Inflammatory macrophage treated with lipopolysaccharide for 1 hour (primary cell): ENCODE data around the gene MUSTN1.

Experiments
- DNase-seq, 2 donors: peaks; one replicate each; pipeline ENCODE4 v3.0.0-alpha.2; 2020 to 2022

MUSTN1 gene

DNA sequence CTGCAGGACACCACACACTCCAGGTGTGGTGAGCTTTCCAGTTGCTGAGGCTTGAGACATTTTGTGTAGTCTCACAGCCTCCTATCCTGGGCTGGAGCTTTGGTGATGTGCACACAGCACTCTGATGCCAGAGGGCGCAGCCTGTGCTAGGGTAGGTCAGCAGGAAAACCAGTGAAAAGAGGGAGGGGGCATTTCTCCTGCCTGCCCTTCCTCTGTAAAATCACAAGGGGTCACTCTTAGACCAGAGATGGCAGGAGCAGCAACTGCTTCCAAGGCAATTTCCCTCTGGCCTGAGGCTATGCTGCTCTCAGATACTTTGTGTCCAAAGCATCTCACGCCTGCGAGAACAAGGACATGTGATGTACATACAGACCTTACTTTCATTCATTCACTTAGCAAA is 16.5 kb upstream of the MUSTN1 start:
- DNase-seq = peak; percentile 26 to 32

DNA sequence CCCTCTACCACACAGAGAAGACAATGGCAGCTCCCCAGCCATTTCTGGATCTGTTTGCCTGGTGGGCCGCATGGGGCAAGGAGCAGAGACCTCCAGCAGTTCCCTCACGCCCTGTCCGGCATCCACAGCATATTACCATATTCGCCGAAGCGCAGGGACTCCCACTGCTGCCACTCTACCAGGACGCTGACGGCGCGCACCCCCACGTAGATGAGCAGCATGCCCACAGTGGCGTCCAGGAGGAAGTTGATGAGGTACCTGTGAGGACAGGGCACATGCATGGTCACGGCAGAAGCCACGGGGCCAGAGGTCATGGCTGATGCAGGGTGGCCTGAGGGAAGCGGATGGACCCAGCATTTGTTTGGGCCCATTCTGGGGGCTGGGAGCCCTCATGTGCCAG is 14.8 kb upstream of the MUSTN1 start:
- DNase-seq = no peak

DNA sequence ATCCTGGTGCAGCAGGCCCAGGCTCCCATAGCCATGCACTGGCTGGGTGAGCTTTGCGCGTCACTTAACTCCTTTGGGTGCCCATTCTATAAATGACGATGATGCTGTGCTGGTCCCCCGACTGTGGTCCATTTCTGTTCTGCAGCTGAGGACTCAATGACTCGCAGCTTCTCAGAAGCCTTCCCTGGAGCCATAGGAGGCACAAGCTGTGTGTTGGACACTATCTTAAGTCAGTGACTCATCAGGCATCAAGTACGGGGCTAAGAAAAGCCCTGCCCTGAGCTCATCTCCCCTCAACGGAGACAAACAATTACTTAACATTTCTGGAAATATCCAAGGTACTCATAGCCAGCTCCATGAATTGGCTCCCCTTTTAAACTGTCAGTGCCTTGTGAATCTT is 13.8 kb upstream of the MUSTN1 start:
- peak in 1 of 2 donors; percentile 39 for DNase-seq

DNA sequence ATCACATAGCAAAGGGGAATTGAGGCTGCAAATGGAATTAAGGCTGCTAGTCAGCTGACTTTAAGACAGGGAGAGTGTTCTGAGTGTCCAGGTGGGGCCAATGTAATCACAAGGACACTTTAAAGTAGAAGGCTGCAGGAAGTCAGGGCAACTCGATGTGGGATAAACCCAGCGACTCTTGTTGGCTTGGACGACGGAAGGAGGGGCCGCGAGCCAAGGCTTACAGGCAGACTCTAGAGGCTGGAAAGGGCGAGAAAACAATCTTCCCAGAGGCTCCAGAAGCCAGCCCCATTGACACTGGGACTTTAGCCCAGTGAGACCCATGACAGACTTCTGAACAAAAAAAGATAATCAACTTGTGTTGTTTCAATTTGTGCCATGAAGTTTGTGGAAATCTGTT is 12.9 kb upstream of the MUSTN1 start:
- no peak for DNase-seq

DNA sequence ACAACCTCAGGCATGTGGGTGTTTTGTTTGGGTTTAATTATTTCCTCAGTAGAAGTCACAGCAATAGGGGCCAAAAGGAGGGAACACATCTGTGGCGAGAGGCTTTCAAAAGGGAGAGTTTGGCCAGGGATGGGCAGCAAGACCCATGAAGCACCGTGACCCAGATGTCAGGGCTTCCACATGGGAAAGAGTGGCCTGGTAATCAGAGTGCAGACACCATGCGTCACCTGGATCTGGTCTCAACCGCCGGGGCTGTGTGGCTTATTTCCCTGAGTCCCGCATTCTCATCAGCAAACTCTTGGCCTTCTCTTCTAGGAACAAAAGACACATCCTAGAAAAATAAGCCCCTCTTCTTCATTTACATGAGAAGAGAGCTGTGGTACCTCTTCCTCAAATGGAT is 12.4 kb upstream of the MUSTN1 start:
- DNase-seq = no peak

DNA sequence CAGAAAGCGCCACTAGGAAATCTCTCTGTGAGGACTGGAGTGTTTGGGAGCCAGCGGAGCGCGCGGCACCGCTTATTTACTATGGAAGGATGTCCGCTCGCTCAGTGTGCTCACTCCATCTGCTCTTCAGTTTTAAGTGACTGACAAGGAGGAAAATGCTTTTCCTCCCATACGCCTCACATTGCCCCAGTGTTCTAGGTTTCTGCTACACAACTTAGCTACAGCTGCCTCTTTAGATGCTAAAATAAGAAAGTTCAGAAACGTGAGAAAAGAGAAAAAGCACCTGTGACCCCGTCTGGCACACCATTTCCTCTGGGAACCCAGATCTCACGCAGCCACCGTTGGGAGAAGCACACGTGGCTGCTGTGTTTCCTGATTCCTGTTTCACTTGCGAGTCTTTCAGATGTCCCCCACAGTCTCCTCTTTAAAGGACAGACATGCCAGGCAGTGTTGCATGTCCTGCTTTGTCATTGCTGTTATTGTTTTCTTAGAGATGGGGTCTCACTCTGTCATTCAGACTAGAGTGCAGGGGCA is 11.7 kb upstream of the MUSTN1 start:
- no peak for DNase-seq

DNA sequence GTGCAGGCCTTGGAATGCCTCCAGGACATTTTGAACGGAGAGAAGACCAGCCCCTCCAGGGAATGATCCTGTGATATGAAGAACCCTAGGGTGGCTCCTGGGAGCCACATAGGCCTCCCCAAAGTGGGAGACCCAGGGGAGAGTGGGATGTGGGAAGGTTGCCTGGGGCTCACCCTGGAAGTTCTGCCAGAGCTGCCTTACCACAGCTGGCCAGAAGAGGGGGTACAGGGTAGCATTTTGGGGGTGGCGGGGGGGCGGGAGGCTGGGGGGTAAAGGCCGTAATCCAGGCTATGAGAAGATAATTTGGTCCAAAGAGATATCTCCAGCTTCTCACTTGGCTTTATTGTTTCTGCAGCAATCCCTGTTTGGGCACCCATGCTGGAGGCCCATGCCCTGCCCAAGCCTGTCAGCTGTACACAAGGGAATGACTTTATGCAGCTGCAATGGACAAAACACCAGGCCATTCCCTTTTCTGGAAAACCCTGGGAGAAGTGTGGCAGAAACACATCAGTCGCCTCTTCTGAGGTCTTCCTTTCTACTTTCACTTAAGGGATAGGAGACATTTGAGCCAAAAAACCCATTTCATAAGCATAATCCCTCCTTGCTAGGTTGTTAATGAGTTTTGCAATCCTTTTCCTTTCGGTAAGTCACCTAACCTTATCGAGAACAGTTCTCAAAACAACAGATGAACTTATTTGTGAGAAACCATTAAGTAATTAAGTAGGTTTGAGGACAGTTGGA is 11.0 kb upstream of the MUSTN1 start:
- DNase-seq = no peak

DNA sequence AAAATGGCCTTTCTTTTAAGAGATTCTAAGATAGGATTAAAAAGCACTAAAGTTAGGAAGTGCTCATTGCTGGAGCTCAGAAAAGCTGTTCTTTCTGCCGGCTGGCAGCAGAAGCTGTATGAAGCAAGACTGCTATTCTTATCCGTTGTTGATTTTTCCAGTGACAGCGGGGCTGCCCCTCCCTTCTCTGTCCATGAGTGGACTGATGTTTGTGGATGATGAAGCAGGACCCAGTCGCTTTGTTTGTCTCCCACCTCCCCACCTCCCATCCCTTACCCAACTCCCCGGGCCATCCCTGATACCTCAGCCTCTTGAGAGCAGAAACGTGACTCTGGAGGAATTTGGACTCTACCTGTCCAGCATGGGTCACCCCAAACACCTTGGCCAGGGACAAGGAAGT is 10.3 kb upstream of the MUSTN1 start:
- peak; percentile 14 to 35 for DNase-seq

DNA sequence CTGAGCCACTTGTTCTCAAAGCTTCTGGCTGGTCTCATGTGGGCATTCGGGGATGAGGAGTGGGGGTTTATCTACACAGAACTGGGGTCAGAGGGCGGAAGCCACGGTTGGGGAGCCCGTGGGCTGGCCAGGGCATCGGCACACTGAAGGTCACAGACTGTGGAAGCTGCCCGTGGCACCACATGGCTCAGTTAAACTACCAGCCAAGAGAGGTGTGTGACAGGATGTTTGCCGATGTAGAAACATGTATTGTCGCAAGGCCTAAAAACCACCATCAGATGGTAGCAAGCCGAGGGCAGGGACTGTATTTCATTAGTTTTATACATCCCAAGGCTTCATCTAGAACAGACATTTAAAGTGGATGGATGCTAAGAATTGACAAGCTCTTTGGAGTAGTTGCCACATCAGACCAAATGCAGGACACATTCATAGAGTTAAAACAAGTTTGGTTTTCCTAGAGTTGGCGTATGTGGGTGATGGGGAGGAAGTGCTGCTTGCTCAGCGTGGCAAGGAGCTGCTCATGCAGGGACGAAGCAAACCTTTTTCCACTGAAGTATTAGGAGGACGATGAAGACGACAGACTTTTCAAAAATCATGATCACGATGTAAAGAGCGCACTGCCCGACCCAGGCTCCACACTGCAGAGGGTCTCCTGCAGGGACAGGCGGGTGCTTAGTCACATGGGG is 9.6 kb upstream of the MUSTN1 start:
- DNase-seq = peak; percentile 65 to 70

DNA sequence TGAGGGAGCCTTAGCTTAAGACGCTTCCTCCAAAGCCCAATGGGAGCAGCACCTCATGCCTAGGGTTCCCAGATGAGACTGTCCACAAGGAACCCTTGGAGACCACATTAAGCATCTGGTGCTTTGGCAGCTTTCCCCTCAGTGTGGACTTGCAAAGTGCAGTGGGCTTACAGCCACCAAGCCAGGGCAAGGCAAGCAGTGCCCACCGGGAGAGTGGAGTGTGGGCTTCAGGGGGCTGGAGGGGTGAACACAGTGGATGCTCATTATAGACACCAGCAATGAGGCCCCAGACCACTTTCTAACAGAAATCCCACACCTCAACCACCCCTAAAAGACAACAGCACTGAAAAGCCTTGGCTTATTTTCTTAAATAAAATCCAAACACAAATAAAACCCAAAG is 9.1 kb upstream of the MUSTN1 start:
- no peak for DNase-seq

DNA sequence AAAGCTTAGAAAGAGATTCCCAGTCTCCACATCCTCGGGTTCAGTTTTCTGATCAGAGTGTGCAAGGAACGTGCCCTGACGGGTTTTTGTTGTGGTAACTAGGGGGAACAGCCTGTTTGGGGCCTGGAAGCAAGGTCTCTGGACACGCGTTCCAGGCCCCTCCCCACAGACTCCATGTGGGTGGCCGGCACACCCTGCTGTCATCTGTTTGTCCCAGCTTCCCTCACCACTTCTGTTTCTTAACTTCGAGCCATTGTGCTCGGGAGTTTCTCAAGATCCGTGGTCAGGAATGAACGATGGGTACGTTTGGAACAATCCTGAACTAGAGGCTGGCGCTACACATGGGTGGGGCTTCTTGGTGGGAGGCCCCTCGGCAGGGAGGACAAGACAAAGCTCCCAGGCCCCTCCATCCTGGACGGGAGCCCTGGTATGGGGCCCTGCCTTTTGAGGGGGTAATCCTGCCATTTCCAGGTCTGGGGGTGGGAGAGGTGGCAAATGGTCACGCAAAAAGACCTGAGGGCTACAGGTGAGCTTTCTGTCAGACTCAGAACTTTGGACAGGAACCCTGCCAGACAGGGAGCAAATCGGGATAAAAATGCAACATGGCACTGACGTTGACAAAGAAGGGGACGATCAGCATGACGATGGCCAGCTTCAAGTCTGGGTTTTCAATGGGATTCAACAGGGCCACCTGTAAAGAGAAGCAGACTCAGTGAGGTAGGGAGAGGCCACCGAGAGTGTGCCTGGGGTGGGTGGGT is 8.5 kb upstream of the MUSTN1 start:
- DNase-seq = peak; percentile 67 to 71

DNA sequence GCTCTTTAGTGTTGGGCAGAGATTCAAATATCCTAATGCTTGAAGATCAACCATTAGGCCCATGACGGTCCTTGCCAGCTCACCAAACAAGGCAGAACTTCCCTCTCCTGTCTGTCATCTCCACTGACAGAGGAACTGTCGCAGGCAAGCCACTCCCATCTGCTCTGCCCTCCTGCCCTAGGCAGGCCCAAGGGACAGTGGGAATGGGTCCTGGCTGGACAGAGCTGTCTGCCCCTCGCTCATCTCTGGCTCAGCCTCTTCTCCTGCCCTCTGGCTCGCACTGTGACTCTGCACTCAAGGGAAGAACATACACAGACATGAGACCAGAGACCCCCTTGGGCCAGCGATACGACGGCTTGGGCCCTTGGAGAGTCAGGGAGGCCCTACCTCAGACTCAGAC is 7.6 kb upstream of the MUSTN1 start:
- peak; percentile 34 to 53 for DNase-seq

DNA sequence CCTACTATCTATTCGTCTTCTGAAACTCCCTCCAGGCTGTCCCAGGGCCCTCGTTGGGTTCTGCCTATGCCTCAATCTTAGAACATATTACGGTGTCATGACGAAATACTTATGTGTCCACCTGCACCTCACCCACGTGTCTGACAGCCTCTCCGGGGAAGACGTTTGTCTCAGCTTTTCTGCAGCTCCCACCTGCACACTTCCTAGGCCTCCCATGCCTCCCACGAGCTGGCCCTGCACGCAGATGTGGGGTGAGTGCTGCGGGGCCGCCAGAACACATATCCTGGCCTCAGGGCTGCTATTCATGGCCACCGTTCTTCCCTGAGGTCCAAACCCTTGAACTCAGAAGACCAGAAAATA is 7.1 kb upstream of the MUSTN1 start:
- DNase-seq = no peak

DNA sequence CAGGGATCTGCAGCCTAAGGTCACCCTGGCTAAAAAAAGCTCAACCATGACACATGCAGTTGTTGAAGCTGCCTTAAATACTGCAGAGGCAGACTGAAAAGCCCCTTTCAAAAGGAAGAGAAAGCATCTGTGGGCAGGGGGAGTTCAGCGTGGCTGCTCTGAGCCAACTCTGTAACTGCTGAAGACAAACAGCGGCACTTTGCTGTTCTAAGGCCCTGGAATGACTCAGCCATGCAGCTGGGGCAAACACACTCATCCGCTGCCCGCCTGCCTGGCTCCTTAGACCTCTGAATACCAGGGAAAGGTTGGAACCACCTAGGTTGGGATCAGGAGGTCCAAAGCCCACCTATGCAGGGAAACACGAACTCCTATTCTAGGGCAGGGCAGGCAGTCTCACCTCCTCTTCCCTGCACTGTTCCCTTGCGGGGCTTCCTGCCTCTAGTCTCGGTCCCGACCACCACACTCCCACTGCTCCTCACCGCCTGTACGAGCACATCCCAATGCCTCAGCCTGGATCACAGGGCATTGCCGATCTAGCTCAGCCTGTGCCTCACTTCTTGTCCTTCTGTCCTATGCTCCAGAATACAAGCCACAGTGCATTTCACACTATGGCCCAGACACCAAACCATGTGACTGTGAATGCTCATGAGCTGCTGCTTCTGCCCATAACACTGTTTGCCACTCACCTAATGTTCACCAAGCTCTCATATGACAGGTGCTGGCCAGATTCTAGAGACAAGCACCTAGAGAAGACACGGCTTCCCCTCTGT is 6.6 kb upstream of the MUSTN1 start:
- no peak for DNase-seq

DNA sequence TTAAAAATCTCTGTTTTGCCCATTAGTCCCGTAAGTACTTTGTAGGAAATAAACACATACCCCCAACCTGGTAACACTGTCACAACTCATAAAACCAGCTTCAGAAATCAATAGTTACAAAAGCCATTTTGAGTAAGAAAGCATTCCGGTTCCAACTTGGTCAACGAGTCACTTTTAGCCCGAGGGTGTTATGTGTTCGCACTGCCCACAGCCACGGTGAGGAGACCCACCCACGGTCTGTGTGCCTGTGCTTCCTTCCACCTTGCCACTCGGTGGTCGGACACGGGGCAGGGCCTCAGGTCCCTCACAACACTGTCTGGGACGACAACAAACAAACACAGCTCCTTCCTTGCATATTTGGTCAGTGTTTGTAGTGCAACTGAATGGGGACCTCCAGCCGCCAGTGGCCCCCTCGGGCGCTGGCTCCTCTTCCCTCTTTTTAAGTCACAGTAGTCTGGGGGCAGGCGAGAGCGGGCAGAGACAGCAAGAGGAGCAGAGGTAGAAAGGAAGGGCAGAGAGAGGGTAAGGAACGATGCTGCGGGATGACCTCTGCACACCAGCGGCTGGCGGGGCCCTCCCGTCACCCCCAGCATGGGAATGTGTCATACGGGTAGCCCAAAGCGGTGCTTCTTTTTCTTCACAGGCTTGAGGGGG is 5.2 kb upstream of the MUSTN1 start:
- DNase-seq = no peak

DNA sequence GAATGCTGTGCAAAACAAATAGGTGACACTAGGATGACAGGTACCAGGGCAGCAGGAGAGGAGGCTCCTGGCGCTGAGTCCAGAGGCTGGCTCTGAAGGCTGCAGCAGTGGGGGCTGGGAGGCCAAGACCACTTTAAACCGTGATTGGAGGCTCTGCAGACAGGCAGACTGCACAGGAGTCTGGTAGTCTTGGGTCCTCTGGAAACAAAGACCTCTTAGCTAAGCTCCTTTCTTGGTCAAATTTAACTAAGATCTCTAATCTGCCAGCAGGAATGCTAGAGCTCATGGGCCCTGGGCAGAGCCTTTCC is 4.4 kb upstream of the MUSTN1 start:
- no peak for DNase-seq

DNA sequence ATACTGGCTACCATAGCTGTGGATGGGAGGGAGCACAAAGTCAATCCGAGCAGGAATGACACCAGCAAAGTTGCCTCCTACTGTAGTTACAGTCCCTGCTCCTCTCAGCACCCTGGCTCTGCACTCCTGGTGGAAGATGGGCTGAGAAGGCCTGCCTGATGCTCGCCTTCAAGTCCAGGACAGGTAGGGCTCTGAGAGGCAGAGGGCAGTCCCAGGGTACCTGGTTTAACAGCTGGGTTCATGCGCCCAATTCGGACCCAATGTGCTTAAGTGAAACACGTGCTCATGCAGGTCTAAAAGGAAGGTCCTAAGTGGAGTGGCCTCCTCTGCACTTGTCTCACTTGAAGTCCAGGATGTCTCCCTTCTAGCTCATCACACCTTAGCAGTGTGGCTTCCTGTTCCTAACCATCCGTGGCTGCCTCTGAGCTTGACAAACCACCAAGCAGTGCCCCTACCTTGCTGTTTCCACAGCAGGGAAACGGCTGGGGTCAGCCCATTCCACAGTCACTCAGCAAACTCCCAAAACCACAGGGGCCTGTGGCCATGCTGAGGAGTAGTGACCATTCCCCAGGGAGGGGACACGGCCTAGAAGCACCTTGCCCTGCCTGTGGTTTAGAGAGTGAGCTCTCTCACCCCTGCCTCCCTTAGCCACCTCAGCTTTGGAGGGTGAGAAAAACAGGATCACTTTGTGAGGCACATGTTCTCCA is 3.9 kb upstream of the MUSTN1 start:
- DNase-seq = no peak

DNA sequence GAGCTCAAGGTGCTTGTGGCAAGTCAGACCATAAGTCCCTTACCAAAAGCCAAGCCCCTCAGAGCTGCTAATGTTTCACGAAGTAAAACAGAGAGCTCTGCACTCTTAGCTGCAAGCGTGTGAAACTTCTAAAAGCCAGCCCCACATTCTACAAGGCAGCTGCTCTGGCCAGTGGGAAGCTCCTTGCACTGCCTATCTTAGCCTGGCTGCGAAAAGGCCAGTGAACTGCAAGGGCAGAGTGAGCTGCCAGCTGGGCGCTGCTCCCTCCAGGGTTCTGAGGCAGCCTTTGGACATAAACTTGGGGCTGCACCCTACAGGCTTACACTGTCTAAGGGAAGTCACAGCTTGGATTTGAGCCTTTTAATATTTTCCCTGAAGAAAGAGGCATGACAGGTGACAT is 2.2 kb upstream of the MUSTN1 start:
- no peak for DNase-seq

DNA sequence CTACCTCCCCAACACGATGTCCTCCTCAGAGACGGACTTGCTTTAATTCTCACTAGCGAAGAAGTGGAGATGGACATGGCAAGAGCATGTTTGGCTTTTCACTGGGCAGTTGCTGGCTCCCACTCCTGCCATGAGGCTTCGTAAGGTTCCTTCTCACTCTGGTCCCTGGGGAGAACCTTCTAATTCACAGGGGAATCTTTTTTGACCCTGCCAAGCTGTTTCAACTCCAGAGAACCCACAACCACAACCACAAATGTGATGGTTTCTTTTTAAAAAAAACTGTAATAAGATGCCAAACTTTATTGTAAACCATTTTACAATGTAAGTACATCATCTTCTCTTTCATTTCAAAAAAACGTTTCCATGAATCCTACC is 1.6 kb upstream of the MUSTN1 start:
- DNase-seq = no peak

DNA sequence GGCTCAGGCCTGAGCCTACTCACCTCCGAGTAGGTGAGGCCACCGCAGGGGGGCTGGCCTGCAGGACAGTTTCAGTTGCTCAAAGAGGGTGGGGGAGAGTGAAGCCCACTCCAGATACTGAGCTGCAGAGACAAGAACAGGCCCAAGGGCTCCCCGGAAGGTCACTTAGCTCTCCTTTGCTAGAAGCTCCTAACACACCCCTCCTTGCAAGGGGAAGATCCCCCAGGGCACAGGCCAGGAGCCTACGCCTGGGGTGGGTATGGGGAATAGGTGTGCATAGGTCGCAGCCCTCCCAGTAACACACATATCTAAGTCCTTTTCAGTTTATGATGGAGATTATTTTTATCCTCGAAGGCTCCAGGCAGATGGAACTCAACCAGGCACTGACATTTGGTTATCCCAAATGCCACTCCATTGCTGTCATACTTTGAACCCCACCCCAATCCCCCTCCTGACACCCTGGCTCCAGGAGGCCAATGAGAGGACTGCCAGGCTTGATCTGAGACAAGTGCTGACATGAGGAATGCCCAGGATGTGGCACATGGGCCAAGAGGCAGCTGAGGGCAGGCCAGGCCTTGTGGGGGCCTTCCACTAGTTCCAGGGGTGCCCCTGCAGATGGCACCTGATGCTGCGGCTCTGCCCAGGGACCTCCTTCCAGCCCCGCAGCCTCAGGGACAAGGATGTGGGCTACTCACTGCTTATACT is 1.1 kb upstream of the MUSTN1 start:
- no peak for DNase-seq

DNA sequence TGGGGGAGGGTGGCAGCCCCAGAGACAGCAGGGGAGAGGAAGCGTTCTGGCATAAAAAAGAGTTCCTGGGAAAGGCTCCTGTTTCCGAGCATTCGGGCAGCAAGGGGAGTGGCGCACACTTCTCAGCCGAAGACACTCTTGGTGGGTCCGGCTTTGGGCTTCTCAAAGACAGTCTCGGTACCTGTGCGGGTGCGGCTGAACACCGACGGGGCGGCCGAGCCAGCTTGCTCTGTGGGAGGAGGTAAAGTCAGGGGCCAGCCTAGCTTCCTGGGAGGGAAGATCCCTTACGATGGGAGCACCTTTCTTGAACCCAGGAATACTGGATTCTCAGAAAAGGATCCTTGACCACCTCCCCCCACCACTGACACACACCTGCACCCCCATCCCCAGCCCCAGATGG is 1.6 kb downstream of the MUSTN1 start:
- no peak for DNase-seq
